ENCODE results near the gene PLEKHH1.
A peak's percentile ranks its signal among the peaks of the same experiment; 100 is the strongest.
"Not testable (repeated sequence)": the region's sequence is repeated elsewhere in the genome, so short reads cannot be mapped to it uniquely, and the experiment has no call there.

The PLEKHH1 gene

GRCh38 chr14:67582061-67582460, 49.0 kb downstream of the PLEKHH1 start:
- Histone ChIP-seq H3K4me1 (ENCODE audit: control insufficient read depth, insufficient read depth, low read length, unreplicated experiment) (no peaks in the 10 kb centered on the region), H3K27ac (ENCODE audit: low read depth, low read length) (no peak overlapping the region), H2AFZ (ENCODE audit: low read length, unreplicated experiment) (no peak overlapping the region), H3K79me2 (ENCODE audit: control insufficient read depth, insufficient read depth, low read length, unreplicated experiment) (no peaks in the 10 kb centered on the region), H3K36me3 (ENCODE audit: insufficient read depth, low read length) (no peaks in the 10 kb centered on the region), H3K27me3 (ENCODE audit: insufficient read depth, low read length) (no peaks in the 10 kb centered on the region), H3K4me3 (ENCODE audit: low read depth, low read length) (no peak overlapping the region)

- Histone ChIP-seq H3K27me3 (ENCODE audit: insufficient read depth, low read length) (no peaks in the 10 kb centered on the region), H3K36me3 (ENCODE audit: insufficient read depth, low read length) (no peaks in the 10 kb centered on the region), H2AFZ (ENCODE audit: low read length, unreplicated experiment) (no peak overlapping the region), H3K4me1 (ENCODE audit: control insufficient read depth, insufficient read depth, low read length, unreplicated experiment) (no peaks in the 10 kb centered on the region), H3K79me2 (ENCODE audit: control insufficient read depth, insufficient read depth, low read length, unreplicated experiment) (no peaks in the 10 kb centered on the region), H3K4me3 (ENCODE audit: low read depth, low read length) (no peak overlapping the region), H3K27ac (ENCODE audit: low read depth, low read length) (no peak overlapping the region)
Measured at GRCh38 chr14:67583711-67584644, 50.9 kb downstream of the PLEKHH1 start.

- Histone ChIP-seq H3K79me2 (ENCODE audit: control insufficient read depth, insufficient read depth, low read length, unreplicated experiment) (no peaks in the 10 kb centered on the region), H3K4me3 (ENCODE audit: low read depth, low read length) (no peak overlapping the region), H3K27ac (ENCODE audit: low read depth, low read length) (no peak overlapping the region), H3K36me3 (ENCODE audit: insufficient read depth, low read length) (no peaks in the 10 kb centered on the region), H3K27me3 (ENCODE audit: insufficient read depth, low read length) (no peaks in the 10 kb centered on the region), H3K4me1 (ENCODE audit: control insufficient read depth, insufficient read depth, low read length, unreplicated experiment) (no peaks in the 10 kb centered on the region), H2AFZ (ENCODE audit: low read length, unreplicated experiment) (no peak overlapping the region)
Measured at GRCh38 chr14:67584978-67585377, 51.9 kb downstream of the PLEKHH1 start.

- H3K27ac ChIP-seq (ENCODE audit: low read depth, low read length) = no peak overlapping the region
- no peaks in the 10 kb centered on the region for H3K27me3 ChIP-seq (ENCODE audit: insufficient read depth, low read length)
- no peak overlapping the region for H3K4me3 ChIP-seq (ENCODE audit: low read depth, low read length)
- no peaks in the 10 kb centered on the region for H3K4me1 ChIP-seq (ENCODE audit: control insufficient read depth, insufficient read depth, low read length, unreplicated experiment)
- H2AFZ ChIP-seq (ENCODE audit: low read length, unreplicated experiment) = no peak overlapping the region
- no peaks in the 10 kb centered on the region for H3K79me2 ChIP-seq (ENCODE audit: control insufficient read depth, insufficient read depth, low read length, unreplicated experiment)
- H3K36me3 ChIP-seq (ENCODE audit: insufficient read depth, low read length) = no peaks in the 10 kb centered on the region
Measured at GRCh38 chr14:67586369-67586768, 53.3 kb downstream of the PLEKHH1 start.

- Histone ChIP-seq H2AFZ (ENCODE audit: low read length, unreplicated experiment) (no peak overlapping the region), H3K36me3 (ENCODE audit: insufficient read depth, low read length) (no peaks in the 10 kb centered on the region), H3K4me1 (ENCODE audit: control insufficient read depth, insufficient read depth, low read length, unreplicated experiment) (no peaks in the 10 kb centered on the region), H3K79me2 (ENCODE audit: control insufficient read depth, insufficient read depth, low read length, unreplicated experiment) (no peaks in the 10 kb centered on the region), H3K27ac (ENCODE audit: low read depth, low read length) (no peak overlapping the region), H3K27me3 (ENCODE audit: insufficient read depth, low read length) (no peaks in the 10 kb centered on the region), H3K4me3 (ENCODE audit: low read depth, low read length) (no peak overlapping the region)
Measured at GRCh38 chr14:67589204-67589770, 56.2 kb downstream of the PLEKHH1 start.

GRCh38 chr14:67593650-67594049, 60.6 kb downstream of the PLEKHH1 start:
- H3K79me2 ChIP-seq (ENCODE audit: control insufficient read depth, insufficient read depth, low read length, unreplicated experiment); H3K27ac ChIP-seq (ENCODE audit: low read depth, low read length); H2AFZ ChIP-seq (ENCODE audit: low read length, unreplicated experiment); H3K4me1 ChIP-seq (ENCODE audit: control insufficient read depth, insufficient read depth, low read length, unreplicated experiment); H3K36me3 ChIP-seq (ENCODE audit: insufficient read depth, low read length); H3K27me3 ChIP-seq (ENCODE audit: insufficient read depth, low read length); H3K4me3 ChIP-seq (ENCODE audit: low read depth, low read length): not testable (repeated sequence)

GRCh38 chr14:67595392-67595791, 62.3 kb downstream of the PLEKHH1 start:
- no peaks in the 10 kb centered on the region for H3K36me3 ChIP-seq (ENCODE audit: insufficient read depth, low read length)
- H3K79me2 ChIP-seq (ENCODE audit: control insufficient read depth, insufficient read depth, low read length, unreplicated experiment) = no peaks in the 10 kb centered on the region
- no peaks in the 10 kb centered on the region for H3K4me1 ChIP-seq (ENCODE audit: control insufficient read depth, insufficient read depth, low read length, unreplicated experiment)
- H2AFZ ChIP-seq (ENCODE audit: low read length, unreplicated experiment) = no peak overlapping the region
- no peaks in the 10 kb centered on the region for H3K27me3 ChIP-seq (ENCODE audit: insufficient read depth, low read length)
- no peak overlapping the region for H3K4me3 ChIP-seq (ENCODE audit: low read depth, low read length)
- H3K27ac ChIP-seq (ENCODE audit: low read depth, low read length) = no peak overlapping the region

- Histone ChIP-seq H2AFZ (ENCODE audit: low read length, unreplicated experiment) (peak within 1 kb of the TSS; percentile 96), H3K27ac (ENCODE audit: low read depth, low read length) (peak within 1 kb of the TSS; percentile 51; the same call in 1 of the 2 replicates), H3K27me3 (ENCODE audit: insufficient read depth, low read length) (no peaks in the 10 kb centered on the region), H3K79me2 (ENCODE audit: control insufficient read depth, insufficient read depth, low read length, unreplicated experiment) (no peaks in the 10 kb centered on the region), H3K36me3 (ENCODE audit: insufficient read depth, low read length) (no peaks in the 10 kb centered on the region), H3K4me3 (ENCODE audit: low read depth, low read length) (peak within 1 kb of the TSS; percentile 97), H3K4me1 (ENCODE audit: control insufficient read depth, insufficient read depth, low read length, unreplicated experiment) (no peaks in the 10 kb centered on the region)
Measured at GRCh38 chr14:67599698-67600561, 66.8 kb downstream of the PLEKHH1 start, which contains the start of gene PIGH. Gene PIGH, minus strand, starts transcription at chr14:67600268. Its CDS starts 65 bp downstream, at chr14:67600203.

- H3K27me3 ChIP-seq (ENCODE audit: insufficient read depth, low read length); H3K36me3 ChIP-seq (ENCODE audit: insufficient read depth, low read length); H3K79me2 ChIP-seq (ENCODE audit: control insufficient read depth, insufficient read depth, low read length, unreplicated experiment); H3K4me1 ChIP-seq (ENCODE audit: control insufficient read depth, insufficient read depth, low read length, unreplicated experiment): not testable (repeated sequence)
- H2AFZ ChIP-seq (ENCODE audit: low read length, unreplicated experiment) = peak overlapping the region; percentile 96
- H3K4me3 ChIP-seq (ENCODE audit: low read depth, low read length) = peak overlapping the region; percentile 97
- H3K27ac ChIP-seq (ENCODE audit: low read depth, low read length) = peak overlapping the region; percentile 51; the same call in 1 of the 2 replicates
Measured at GRCh38 chr14:67600562-67600974, 67.5 kb downstream of the PLEKHH1 start.

- Histone ChIP-seq H3K27ac (ENCODE audit: low read depth, low read length) (no peak overlapping the region), H2AFZ (ENCODE audit: low read length, unreplicated experiment) (no peak overlapping the region), H3K79me2 (ENCODE audit: control insufficient read depth, insufficient read depth, low read length, unreplicated experiment) (no peaks in the 10 kb centered on the region), H3K4me3 (ENCODE audit: low read depth, low read length) (no peak overlapping the region), H3K27me3 (ENCODE audit: insufficient read depth, low read length) (no peaks in the 10 kb centered on the region), H3K4me1 (ENCODE audit: control insufficient read depth, insufficient read depth, low read length, unreplicated experiment) (no peaks in the 10 kb centered on the region), H3K36me3 (ENCODE audit: insufficient read depth, low read length) (no peaks in the 10 kb centered on the region)
Measured at GRCh38 chr14:67602076-67602475, 69.0 kb downstream of the PLEKHH1 start.

All from ACC112 (cell line).